Fibroblast of the aortic adventitia (primary cell): ENCODE measurements around the gene TENM4. TPM values are rescaled to one million over a fixed set of nuclear protein-coding genes. Genes with fewer than 3 reads are reported as not detected.
"Not testable (repeated sequence)": the region's sequence is repeated elsewhere in the genome, so short reads cannot be mapped to it uniquely, and the experiment has no call there.

Experiments used
- DNase-seq: peaks from one replicate; pipeline ENCODE4 v3.0.0-alpha.2; 2010; ENCODE audit warnings: low read depth
- H3K4me3 ChIP-seq: 2 replicates; pipeline ENCODE4 v1.5.1; 2011; ENCODE audit warnings: low read depth, mild to moderate bottlenecking, control low read depth, low read length, moderate library complexity
- CTCF ChIP-seq: IDR thresholded peaks from 2 replicates; pipeline ENCODE4 v1.5.1; 2011; ENCODE audit warnings: mild to moderate bottlenecking, low read length, control low read depth, inconsistent platforms; ENCODE audit not compliant: insufficient read depth
- total RNA-seq: library from RNA; depleted of rRNA; stranded (reverse); fragments of >200 nt; gene quantifications from 2 replicates; pipeline ENCODE4 v1.2.3, GENCODE V29; 2012; ENCODE audit warnings: low replicate concordance

The TENM4 gene
- total RNA-seq, 1 donor: 113 TPM

GRCh38 chr11:78981153-78981552, 459.7 kb downstream of the TENM4 start:
- DNase-seq: no peak
- H3K4me3 ChIP-seq: no peak overlapping the region
- no peak for TF ChIP-seq CTCF

GRCh38 chr11:78978831-78979230, 462.0 kb downstream of the TENM4 start:
- DNase-seq: no peak
- H3K4me3 ChIP-seq: no peak overlapping the region
- no peak for TF ChIP-seq CTCF

- not testable (repeated sequence) for DNase-seq, H3K4me3 ChIP-seq
These were observed 463.0 kb downstream of the TENM4 start for GRCh38 chr11:78977848-78978247.

- no peak for DNase-seq
- TF ChIP-seq CTCF: no peak
- H3K4me3 ChIP-seq: no peak overlapping the region
These were observed 463.8 kb downstream of the TENM4 start for GRCh38 chr11:78977009-78977408.

GRCh38 chr11:78975081-78975480, 465.7 kb downstream of the TENM4 start:
- no peak overlapping the region for H3K4me3 ChIP-seq
- no peak for DNase-seq
- TF ChIP-seq CTCF: no peak

GRCh38 chr11:78973876-78974275, 467.0 kb downstream of the TENM4 start:
- no peak for DNase-seq
- H3K4me3 ChIP-seq: no peak overlapping the region
- no peak for TF ChIP-seq CTCF

GRCh38 chr11:78972590-78972989, 468.2 kb downstream of the TENM4 start:
- DNase-seq: no peak
- no peak for TF ChIP-seq CTCF
- H3K4me3 ChIP-seq: no peak overlapping the region
